Duodenal mucosa (tissue), 2 donors: ENCODE measurements around the gene SP2.

Source experiments
- H3K27ac ChIP-seq: one replicate; pipeline ENCODE4 v1.7.0; 2013; ENCODE audit warnings: low read depth, low read length
- H3K27me3 ChIP-seq, 2 donors: one replicate each; pipeline ENCODE4 v1.7.0; 2013; ENCODE audit warnings: low read length in 2 of 2, control low read depth in 1 of 2; ENCODE audit not compliant: insufficient read depth in 2 of 2, control insufficient read depth in 1 of 2
- H3K36me3 ChIP-seq, 2 donors: one replicate each; pipeline ENCODE4 v1.7.0; 2013; ENCODE audit warnings: low read length in 2 of 2, control low read depth in 1 of 2; ENCODE audit not compliant: insufficient read depth in 2 of 2, control insufficient read depth in 1 of 2
- H3K4me1 ChIP-seq, 2 donors: one replicate each; pipeline ENCODE4 v1.7.0; 2013; ENCODE audit warnings: low read length in 2 of 2, control low read depth in 1 of 2; ENCODE audit not compliant: insufficient read depth in 2 of 2, control insufficient read depth in 1 of 2
- H3K4me3 ChIP-seq, 2 donors: one replicate each; pipeline ENCODE4 v1.7.0; 2013; ENCODE audit warnings: low read length in 2 of 2, low read depth in 1 of 2
- H3K9ac ChIP-seq, 2 donors: one replicate each; pipeline ENCODE4 v1.7.0; 2013; ENCODE audit warnings: low read length in 2 of 2, low read depth in 1 of 2
- H3K9me3 ChIP-seq, 2 donors: one replicate each; pipeline ENCODE4 v1.7.0; 2013; ENCODE audit warnings: low read length in 2 of 2, control low read depth in 1 of 2; ENCODE audit not compliant: control insufficient read depth in 1 of 2

The SP2 gene

GRCh38 chr17:47946929-47947397 lies 50.9 kb downstream of the SP2 start:
- Histone ChIP-seq H3K27me3 (no peaks in the 10 kb centered on the region), H3K27ac (peak overlapping the region; percentile 3), H3K4me1 (peaks cover 58 to 63% of the 10 kb centered on the region in 2 donors), H3K9ac (peak overlapping the region in 1 of 2 donors; percentile 22), H3K36me3 (peaks cover 23 to 53% of the 10 kb centered on the region in 2 donors), H3K4me3 (no peak overlapping the region), H3K9me3 (no peaks in the 10 kb centered on the region)

GRCh38 chr17:47948706-47949196 lies 52.7 kb downstream of the SP2 start:
- Histone ChIP-seq H3K4me1 (peaks cover 53 to 64% of the 10 kb centered on the region in 2 donors), H3K4me3 (no peak overlapping the region), H3K36me3 (peaks cover 30 to 59% of the 10 kb centered on the region in 2 donors), H3K27me3 (no peaks in the 10 kb centered on the region), H3K27ac (peak overlapping the region; percentile 47), H3K9me3 (no peaks in the 10 kb centered on the region), H3K9ac (peak overlapping the region; percentile 21 to 33)

GRCh38 chr17:47949197-47949759 lies 53.2 kb downstream of the SP2 start:
- peak overlapping the region; percentile 21 to 33 for H3K9ac ChIP-seq
- peaks cover 35 to 59% of the 10 kb centered on the region in 2 donors for H3K36me3 ChIP-seq
- peak overlapping the region; percentile 66 for H3K27ac ChIP-seq
- H3K9me3 ChIP-seq = no peaks in the 10 kb centered on the region
- H3K4me1 ChIP-seq = peaks cover 52 to 64% of the 10 kb centered on the region in 2 donors
- no peaks in the 10 kb centered on the region for H3K27me3 ChIP-seq
- H3K4me3 ChIP-seq = peak overlapping the region; percentile 37 to 40

GRCh38 chr17:47949946-47950345 lies 53.9 kb downstream of the SP2 start:
- H3K4me3 ChIP-seq = peak overlapping the region; percentile 6 to 37
- peaks cover 50 to 63% of the 10 kb centered on the region in 2 donors for H3K4me1 ChIP-seq
- H3K9me3 ChIP-seq = no peaks in the 10 kb centered on the region
- peak overlapping the region; percentile 13 to 33 for H3K9ac ChIP-seq
- no peaks in the 10 kb centered on the region for H3K27me3 ChIP-seq
- H3K27ac ChIP-seq = peak overlapping the region; percentile 66
- peaks cover 36 to 56% of the 10 kb centered on the region in 2 donors for H3K36me3 ChIP-seq

- H3K27me3 ChIP-seq = no peaks in the 10 kb centered on the region
- H3K4me1 ChIP-seq = peaks cover 45 to 58% of the 10 kb centered on the region in 2 donors
- peak overlapping the region; percentile 66 for H3K27ac ChIP-seq
- peak overlapping the region; percentile 13 to 33 for H3K9ac ChIP-seq
- peaks cover 38 to 54% of the 10 kb centered on the region in 2 donors for H3K36me3 ChIP-seq
- no peaks in the 10 kb centered on the region for H3K9me3 ChIP-seq
- peak overlapping the region in 1 of 2 donors; percentile 5 for H3K4me3 ChIP-seq
These were observed 54.4 kb downstream of the SP2 start for GRCh38 chr17:47950448-47950847.

GRCh38 chr17:47952171-47953021 lies 56.4 kb downstream of the SP2 start:
- peak overlapping the region; percentile 82 to 85 for H3K4me3 ChIP-seq
- H3K27ac ChIP-seq = peak overlapping the region; percentile 69

GRCh38 chr17:47953909-47954308 lies 57.9 kb downstream of the SP2 start:
- Histone ChIP-seq H3K36me3 (peaks cover 36 to 39% of the 10 kb centered on the region in 2 donors), H3K4me1 (peaks cover 33 to 43% of the 10 kb centered on the region in 2 donors), H3K9ac (peak overlapping the region; percentile 84 to 99), H3K4me3 (peak overlapping the region; percentile 82 to 85), H3K27me3 (no peaks in the 10 kb centered on the region), H3K9me3 (no peaks in the 10 kb centered on the region), H3K27ac (peak overlapping the region; percentile 76)

More at GRCh38 chr17:47952171-47953021, 56.4 kb downstream of the SP2 start:
- Histone ChIP-seq H3K9ac (peak overlapping the region; percentile 84 to 99), H3K4me1 (peaks cover 34 to 45% of the 10 kb centered on the region in 2 donors), H3K27me3 (no peaks in the 10 kb centered on the region), H3K9me3 (no peaks in the 10 kb centered on the region), H3K36me3 (peaks cover 42 to 46% of the 10 kb centered on the region in 2 donors)

- peaks cover 24 to 36% of the 10 kb centered on the region in 2 donors for H3K36me3 ChIP-seq
- no peaks in the 10 kb centered on the region for H3K27me3 ChIP-seq
- peak overlapping the region; percentile 92 for H3K27ac ChIP-seq
- H3K9me3 ChIP-seq = no peaks in the 10 kb centered on the region
- peaks cover 27 to 29% of the 10 kb centered on the region in 2 donors for H3K4me1 ChIP-seq
- peak overlapping the region; percentile 82 to 85 for H3K4me3 ChIP-seq
- peak overlapping the region; percentile 96 to 99 for H3K9ac ChIP-seq
These were observed 59.7 kb downstream of the SP2 start for GRCh38 chr17:47955497-47956461.

GRCh38 chr17:47956791-47957590 lies 61.0 kb downstream of the SP2 start:
- peaks cover 24 to 28% of the 10 kb centered on the region in 2 donors for H3K36me3 ChIP-seq
- H3K27ac ChIP-seq = peak overlapping the region; percentile 92
- peaks cover 27 to 29% of the 10 kb centered on the region in 2 donors for H3K4me1 ChIP-seq
- H3K27me3 ChIP-seq = no peaks in the 10 kb centered on the region
- no peaks in the 10 kb centered on the region for H3K9me3 ChIP-seq
- H3K4me3 ChIP-seq = peak overlapping the region; percentile 82 to 85
- peak overlapping the region; percentile 96 to 99 for H3K9ac ChIP-seq
